C4-2B (cell line): ENCODE data around the gene PCDH9.

Experiments used
- H3K27ac ChIP-seq: fragments of 450-650 bp; 2 replicates; pipeline ENCODE4 v1.5.1; 2017
- ZFX ChIP-seq: fragments of 450-650 bp; IDR thresholded peaks from 2 replicates; pipeline ENCODE4 v1.6.1; 2017
- TF ChIP-seq, protein P1 (sequence below): fragments of 450-650 bp; conservative IDR thresholded peaks from 2 replicates; pipeline ENCODE4 v1.5.1; 2017; ENCODE audit warnings: mild to moderate bottlenecking

The PCDH9 gene, protein sequence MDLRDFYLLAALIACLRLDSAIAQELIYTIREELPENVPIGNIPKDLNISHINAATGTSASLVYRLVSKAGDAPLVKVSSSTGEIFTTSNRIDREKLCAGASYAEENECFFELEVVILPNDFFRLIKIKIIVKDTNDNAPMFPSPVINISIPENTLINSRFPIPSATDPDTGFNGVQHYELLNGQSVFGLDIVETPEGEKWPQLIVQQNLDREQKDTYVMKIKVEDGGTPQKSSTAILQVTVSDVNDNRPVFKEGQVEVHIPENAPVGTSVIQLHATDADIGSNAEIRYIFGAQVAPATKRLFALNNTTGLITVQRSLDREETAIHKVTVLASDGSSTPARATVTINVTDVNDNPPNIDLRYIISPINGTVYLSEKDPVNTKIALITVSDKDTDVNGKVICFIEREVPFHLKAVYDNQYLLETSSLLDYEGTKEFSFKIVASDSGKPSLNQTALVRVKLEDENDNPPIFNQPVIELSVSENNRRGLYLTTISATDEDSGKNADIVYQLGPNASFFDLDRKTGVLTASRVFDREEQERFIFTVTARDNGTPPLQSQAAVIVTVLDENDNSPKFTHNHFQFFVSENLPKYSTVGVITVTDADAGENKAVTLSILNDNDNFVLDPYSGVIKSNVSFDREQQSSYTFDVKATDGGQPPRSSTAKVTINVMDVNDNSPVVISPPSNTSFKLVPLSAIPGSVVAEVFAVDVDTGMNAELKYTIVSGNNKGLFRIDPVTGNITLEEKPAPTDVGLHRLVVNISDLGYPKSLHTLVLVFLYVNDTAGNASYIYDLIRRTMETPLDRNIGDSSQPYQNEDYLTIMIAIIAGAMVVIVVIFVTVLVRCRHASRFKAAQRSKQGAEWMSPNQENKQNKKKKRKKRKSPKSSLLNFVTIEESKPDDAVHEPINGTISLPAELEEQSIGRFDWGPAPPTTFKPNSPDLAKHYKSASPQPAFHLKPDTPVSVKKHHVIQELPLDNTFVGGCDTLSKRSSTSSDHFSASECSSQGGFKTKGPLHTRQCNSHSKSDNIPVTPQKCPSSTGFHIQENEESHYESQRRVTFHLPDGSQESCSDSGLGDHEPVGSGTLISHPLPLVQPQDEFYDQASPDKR (N-terminal part only)

DNA sequence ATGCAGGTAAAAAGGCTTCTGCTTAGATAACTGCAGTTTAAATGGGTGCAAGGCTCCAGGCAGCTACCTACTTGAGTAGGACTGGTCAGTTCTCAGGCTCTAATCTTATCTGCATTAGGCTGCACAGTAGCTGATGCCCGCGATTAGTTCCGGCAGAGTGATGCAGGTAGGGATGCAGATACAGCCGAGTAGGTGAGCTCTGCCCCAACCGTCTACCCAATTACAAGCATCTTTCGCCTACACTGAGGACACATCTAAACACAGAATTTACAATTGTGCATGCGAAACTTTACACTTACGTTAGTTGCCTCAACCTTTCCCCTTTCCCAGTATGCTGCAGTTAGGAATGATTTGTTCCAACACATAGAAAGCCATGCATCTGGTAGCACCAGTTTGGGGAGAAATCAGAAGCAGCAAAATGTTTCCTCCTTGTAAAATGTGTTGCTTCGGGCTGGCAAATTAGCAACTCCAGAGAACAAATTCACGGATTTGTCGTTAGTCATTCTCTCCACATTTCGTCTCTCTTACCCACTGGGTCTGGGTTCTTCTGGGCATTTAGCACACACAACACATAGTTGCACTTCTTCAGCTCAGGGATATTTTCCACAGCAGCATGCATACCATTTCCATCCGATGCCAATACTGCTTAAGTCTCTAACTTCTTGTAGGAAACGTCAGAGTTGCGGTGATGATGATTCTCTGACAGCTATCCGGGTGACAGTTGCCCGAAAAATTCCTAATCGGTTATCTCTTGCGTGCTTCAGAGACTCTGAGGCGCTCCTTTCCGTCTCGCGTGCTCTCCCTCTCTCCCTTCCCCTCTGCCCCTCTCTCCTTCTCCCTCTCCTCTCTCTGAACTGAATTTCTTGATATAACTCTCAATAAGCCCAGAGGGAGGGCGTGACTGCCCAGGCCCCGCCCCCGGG is at the start of gene PCDH9:
PCDH9 (minus strand) TSS at position 856 of the 923 bp plus-strand sequence. CDS start 1,896 bp downstream, outside the sequence.
- peak within 1 kb of the TSS; percentile 18; the same call in 1 of the 2 replicates for H3K27ac ChIP-seq
- TF ChIP-seq ZFX: no peak

DNA sequence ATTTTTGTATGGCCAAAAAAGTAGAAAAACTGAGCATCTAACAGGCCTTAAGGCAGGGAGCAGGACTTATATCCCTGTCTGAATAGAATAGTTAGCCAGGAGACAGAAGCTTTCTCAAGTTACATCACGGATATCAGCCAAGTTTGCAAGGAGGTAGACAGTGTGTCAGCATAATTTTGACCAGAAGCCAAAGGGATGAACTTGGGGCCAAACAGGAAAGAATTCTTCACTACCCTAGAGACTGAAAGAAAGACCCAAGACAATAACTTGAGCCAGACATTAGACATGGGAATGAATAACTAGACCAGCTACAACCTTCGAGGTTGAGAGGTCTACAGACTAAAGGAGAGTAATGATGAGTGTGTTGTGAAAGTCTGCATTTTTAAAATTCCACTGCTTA is 48.1 kb upstream of the PCDH9 start:
- no peak overlapping the region for H3K27ac ChIP-seq
- TF ChIP-seq, protein P1, sequence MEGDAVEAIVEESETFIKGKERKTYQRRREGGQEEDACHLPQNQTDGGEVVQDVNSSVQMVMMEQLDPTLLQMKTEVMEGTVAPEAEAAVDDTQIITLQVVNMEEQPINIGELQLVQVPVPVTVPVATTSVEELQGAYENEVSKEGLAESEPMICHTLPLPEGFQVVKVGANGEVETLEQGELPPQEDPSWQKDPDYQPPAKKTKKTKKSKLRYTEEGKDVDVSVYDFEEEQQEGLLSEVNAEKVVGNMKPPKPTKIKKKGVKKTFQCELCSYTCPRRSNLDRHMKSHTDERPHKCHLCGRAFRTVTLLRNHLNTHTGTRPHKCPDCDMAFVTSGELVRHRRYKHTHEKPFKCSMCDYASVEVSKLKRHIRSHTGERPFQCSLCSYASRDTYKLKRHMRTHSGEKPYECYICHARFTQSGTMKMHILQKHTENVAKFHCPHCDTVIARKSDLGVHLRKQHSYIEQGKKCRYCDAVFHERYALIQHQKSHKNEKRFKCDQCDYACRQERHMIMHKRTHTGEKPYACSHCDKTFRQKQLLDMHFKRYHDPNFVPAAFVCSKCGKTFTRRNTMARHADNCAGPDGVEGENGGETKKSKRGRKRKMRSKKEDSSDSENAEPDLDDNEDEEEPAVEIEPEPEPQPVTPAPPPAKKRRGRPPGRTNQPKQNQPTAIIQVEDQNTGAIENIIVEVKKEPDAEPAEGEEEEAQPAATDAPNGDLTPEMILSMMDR: no peak
- no peak for TF ChIP-seq ZFX

DNA sequence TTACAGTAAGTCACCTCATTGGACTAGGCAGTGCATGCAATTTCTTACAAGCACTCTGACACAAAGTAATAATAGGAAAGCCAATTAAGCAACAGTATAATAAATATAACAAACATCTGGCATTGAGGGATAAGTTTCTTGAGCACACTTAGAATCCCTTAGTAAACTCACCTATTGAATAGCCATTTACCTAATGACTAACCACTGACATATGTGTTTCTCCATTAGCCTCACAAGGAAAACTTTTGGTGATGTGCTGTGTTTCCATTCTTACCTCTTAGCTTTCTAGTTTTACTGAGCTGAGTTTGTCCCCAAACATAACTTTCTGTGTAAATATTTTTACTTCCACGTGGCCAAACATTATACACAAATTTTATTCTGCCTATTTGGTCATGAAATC is 47.4 kb upstream of the PCDH9 start:
- no peak overlapping the region for H3K27ac ChIP-seq
- no peak for TF ChIP-seq ZFX
- TF ChIP-seq, protein P1: no peak

DNA sequence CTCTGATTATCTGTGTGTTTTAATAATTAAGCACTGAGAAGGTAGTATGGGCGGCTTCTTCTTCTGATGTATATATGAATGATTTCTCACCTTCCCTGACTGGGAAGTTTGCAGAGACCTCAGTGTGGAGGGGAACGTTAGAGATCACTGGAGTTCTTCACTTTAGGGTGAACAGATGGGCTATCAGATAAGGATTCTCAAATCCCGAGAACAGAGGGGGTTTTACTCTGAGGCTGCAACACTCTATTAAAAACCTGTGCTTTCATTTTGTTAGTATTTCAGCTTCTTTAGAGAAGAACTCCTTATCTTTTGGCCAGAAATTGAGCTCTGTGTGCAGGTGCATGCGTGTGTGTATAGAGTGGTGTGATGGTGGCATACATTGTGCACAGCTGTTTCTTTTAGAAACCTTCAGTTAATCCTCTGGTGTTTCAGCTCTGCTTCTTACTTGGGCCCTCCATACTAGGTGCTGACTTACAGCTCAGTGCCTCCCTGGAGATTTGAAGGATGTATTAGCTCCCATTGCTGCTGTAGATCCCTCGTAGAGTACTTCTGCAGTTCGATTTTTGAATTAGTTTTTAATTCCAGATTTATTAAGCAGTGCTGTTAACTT is 45.3 kb upstream of the PCDH9 start:
- no peak overlapping the region for H3K27ac ChIP-seq
- TF ChIP-seq, protein P1: no peak
- no peak for TF ChIP-seq ZFX

DNA sequence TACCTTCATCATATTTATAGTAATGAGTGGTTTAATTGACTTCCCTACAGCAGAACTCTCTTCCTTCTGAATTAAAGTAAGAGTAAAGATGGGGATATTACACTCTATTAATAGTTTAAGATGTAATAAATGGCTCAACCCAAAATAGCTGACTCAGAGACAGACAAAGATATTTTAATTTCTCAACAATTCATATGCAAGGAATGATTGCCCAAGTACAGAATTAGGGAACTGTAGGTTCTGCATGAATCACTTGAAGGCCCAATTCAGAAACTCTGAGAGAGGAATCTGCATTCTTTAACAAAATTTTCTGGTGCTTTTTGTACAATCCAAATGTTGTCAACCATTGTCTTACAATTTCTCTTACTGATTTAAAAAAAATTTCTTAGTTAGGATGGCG is 42.9 kb upstream of the PCDH9 start:
- no peak for TF ChIP-seq ZFX
- TF ChIP-seq, protein P1: no peak
- no peak overlapping the region for H3K27ac ChIP-seq

DNA sequence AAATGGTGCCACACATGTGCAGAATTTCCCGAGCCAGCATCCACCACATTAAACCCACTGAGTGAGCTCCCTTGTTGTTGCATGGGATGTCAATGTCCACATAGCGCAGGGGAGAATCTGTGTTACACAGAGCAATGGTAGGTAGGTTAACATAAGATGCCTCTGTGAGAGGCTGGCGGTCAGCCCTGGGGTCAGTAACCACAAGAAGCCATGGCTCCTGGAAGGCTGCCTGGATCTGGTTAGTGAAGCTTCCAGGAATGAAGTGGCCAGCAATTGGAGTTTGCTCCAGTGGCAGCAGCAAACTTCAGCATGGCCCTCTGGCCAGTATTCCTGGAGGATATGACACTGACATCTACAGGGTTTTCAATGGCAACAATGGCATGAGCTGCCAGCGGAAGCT is 37.0 kb upstream of the PCDH9 start:
- H3K27ac ChIP-seq: no peak overlapping the region
- TF ChIP-seq, protein P1: no peak
- TF ChIP-seq ZFX: no peak
